T-cell (primary cell): ENCODE data around the gene TEX13B. TPM values are rescaled to one million over a fixed set of nuclear protein-coding genes. Genes with fewer than 3 reads are reported as not detected.
"Not testable (repeated sequence)": the region's sequence is repeated elsewhere in the genome, so short reads cannot be mapped to it uniquely, and the experiment has no call there.

Source experiments
- ATAC-seq, 4 experiments: fragments of 200-7000 bp in 3 of 4; fragments of 150-1000 bp in 1 of 4; cut with Tn5 transposase; replicated peaks in 1 of 4; 1 replicate in 3 of 4; 2 replicates in 1 of 4; pipeline ENCODE4 v1.10.0; 2021; ENCODE audit warnings: moderate library complexity in 3 of 4, mild to moderate bottlenecking in 2 of 4, moderate number of reproducible peaks in 1 of 4
- CTCF ChIA-PET, 2 donors: fragments of 300-600 bp; sonication (Branson Sonifier 250); formaldehyde crosslinking; loops; one replicate each; lab custom pipeline; 2022; ENCODE audit warnings: antibody characterized with exemption in 2 of 2; lab: Charles Lee
- POLR2A ChIA-PET, 2 donors: fragments of 300-600 bp; sonication (Branson Sonifier 250); formaldehyde crosslinking; loops; one replicate each; lab custom pipeline; 2022; ENCODE audit warnings: antibody characterized with exemption in 2 of 2; lab: Charles Lee
- DNase-seq, 35 experiments: peaks; one replicate each; pipeline versions ENCODE4 v3.0.0 to v3.0.0-alpha.2; 2013 to 2023
- H3K27ac ChIP-seq: one replicate; pipeline ENCODE4 v1.5.1; 2013; ENCODE audit warnings: low read length
- H3K27me3 ChIP-seq, 2 experiments: replicated peaks in 1 of 2; 1 replicate in 1 of 2; 2 replicates in 1 of 2; pipeline versions ENCODE4 v1.6.1 to v1.7.0; 2013; ENCODE audit warnings: low read length in 1 of 2, mixed read lengths in 1 of 2; ENCODE audit not compliant: control insufficient read depth in 2 of 2, insufficient read depth in 2 of 2; ENCODE audit errors: extremely low read depth in 1 of 2
- H3K36me3 ChIP-seq, 2 donors: 1 replicate in 1 of 2; 2 replicates in 1 of 2; pipeline versions ENCODE4 v1.6.1 to v1.7.0; 2013; ENCODE audit warnings: low read length in 1 of 2; ENCODE audit not compliant: control insufficient read depth in 2 of 2, insufficient read depth in 1 of 2; ENCODE audit errors: extremely low read depth in 1 of 2
- H3K4me1 ChIP-seq, 2 experiments: 1 replicate in 1 of 2; 2 replicates in 1 of 2; pipeline versions ENCODE4 v1.6.1 to v1.7.0; 2013; ENCODE audit warnings: low read length in 2 of 2, mixed read lengths in 1 of 2; ENCODE audit not compliant: insufficient read depth in 2 of 2, control insufficient read depth in 1 of 2; ENCODE audit errors: extremely low read depth in 1 of 2
- H3K4me3 ChIP-seq, 2 donors: 1 replicate in 1 of 2; 2 replicates in 1 of 2; pipeline versions ENCODE4 v1.5.1 to v1.7.0; 2013; ENCODE audit warnings: mild to moderate bottlenecking in 2 of 2, low read length in 1 of 2, moderate library complexity in 1 of 2; ENCODE audit not compliant: control insufficient read depth in 1 of 2; ENCODE audit errors: extremely low read depth in 1 of 2
- H3K9me3 ChIP-seq: 2 replicates; pipeline ENCODE4 v1.7.0; 2013
- H3K27ac Mint-ChIP-seq, 2 donors: one replicate each; pipeline ENCODE4 v1.8.0; 2020 to 2021; ENCODE audit warnings: mild to moderate bottlenecking in 2 of 2, mixed read lengths in 2 of 2
- H3K27me3 Mint-ChIP-seq, 2 donors: one replicate each; pipeline ENCODE4 v1.8.0; 2021 to 2022; ENCODE audit warnings: mixed read lengths in 2 of 2
- H3K36me3 Mint-ChIP-seq: one replicate; pipeline ENCODE4 v1.8.0; 2021; ENCODE audit warnings: mixed read lengths
- H3K4me1 Mint-ChIP-seq, 3 donors: one replicate each; pipeline ENCODE4 v1.8.0; 2020 to 2022; ENCODE audit warnings: mixed read lengths in 3 of 3, mild to moderate bottlenecking in 1 of 3
- H3K4me3 Mint-ChIP-seq, 3 donors: one replicate each; pipeline ENCODE4 v1.8.0; 2020 to 2022; ENCODE audit warnings: mild to moderate bottlenecking in 3 of 3, mixed read lengths in 3 of 3, moderate library complexity in 3 of 3
- H3K9me3 Mint-ChIP-seq, 3 donors: one replicate each; pipeline ENCODE4 v1.8.0; 2020 to 2022; ENCODE audit warnings: mixed read lengths in 3 of 3
- WGBS: methylation state at CpG from one replicate; pipeline ENCODE4 v1.1.5; 2013; ENCODE audit warnings: missing lambda C conversion rate; ENCODE audit not compliant: insufficient coverage; 5-methylcytosine and 5-hydroxymethylcytosine counted together
- total RNA-seq, 35 experiments: library from RNA in 6 of 35; stranded (reverse) in 6 of 35; fragments of 120-200 nt in 1 of 35; gene quantifications; one replicate each; pipeline versions ENCODE4 v1.2.1 to v1.2.4 and lab custom pipeline; 2013 to 2026

Gene TEX13B
- total RNA-seq, 5 donors from 2014 or later (not counting 1 experiment from before 2014, with no cell fraction given), result not detected

GRCh38 chrX:107971636-107972035, 10.5 kb downstream of the TEX13B start:
- Histone ChIP-seq H3K4me3 (no peak overlapping the region), H3K9me3 (no peaks in the 10 kb centered on the region), H3K27me3 (no peaks in the 10 kb centered on the region), H3K36me3 (no peaks in the 10 kb centered on the region), H3K27ac (no peak overlapping the region), H3K4me1 (no peaks in the 10 kb centered on the region)
- ATAC-seq (no peak), DNase-seq (no peak)
- POLR2A ChIA-PET, result no interaction called here
- no CpG with 5 or more reads among the region's 3 CpGs for WGBS
- no peaks in the 10 kb centered on the region for H3K4me1 Mint-ChIP-seq
- H3K36me3 Mint-ChIP-seq, result no peaks in the 10 kb centered on the region
- CTCF ChIA-PET, result no interaction called here
- H3K9me3 Mint-ChIP-seq, result peaks cover 0 to 2% (median 0%) of the 10 kb centered on the region in 3 donors
- peaks cover 0 to 3% of the 10 kb centered on the region in 2 donors for H3K27me3 Mint-ChIP-seq
- no peak overlapping the region for H3K4me3 Mint-ChIP-seq
- H3K27ac Mint-ChIP-seq, result no peak overlapping the region

GRCh38 chrX:107970073-107970472, 12.1 kb downstream of the TEX13B start:
- Histone ChIP-seq H3K9me3 (no peaks in the 10 kb centered on the region), H3K4me1 (no peaks in the 10 kb centered on the region), H3K27ac (no peak overlapping the region), H3K27me3 (no peaks in the 10 kb centered on the region), H3K4me3 (no peak overlapping the region), H3K36me3 (no peaks in the 10 kb centered on the region)
- DNase-seq, result no peak
- ChIA-PET CTCF (no interaction called here), POLR2A (no interaction called here)
- H3K27ac Mint-ChIP-seq, result no peak overlapping the region
- no CpG with 5 or more reads among the region's 2 CpGs for WGBS
- no peak for ATAC-seq
- peaks cover 0 to 2% (median 0%) of the 10 kb centered on the region in 3 donors for H3K9me3 Mint-ChIP-seq
- no peaks in the 10 kb centered on the region for H3K27me3 Mint-ChIP-seq
- H3K36me3 Mint-ChIP-seq, result no peaks in the 10 kb centered on the region
- H3K4me1 Mint-ChIP-seq, result no peaks in the 10 kb centered on the region
- no peak overlapping the region for H3K4me3 Mint-ChIP-seq

GRCh38 chrX:107968623-107969022, 13.5 kb downstream of the TEX13B start:
- Mint-ChIP-seq H3K9me3 (peaks cover 0 to 2% (median 0%) of the 10 kb centered on the region in 3 donors), H3K36me3 (no peaks in the 10 kb centered on the region), H3K27ac (no peak overlapping the region), H3K27me3 (peaks cover 3 to 13% of the 10 kb centered on the region in 2 donors), H3K4me1 (no peaks in the 10 kb centered on the region), H3K4me3 (no peak overlapping the region)
- POLR2A ChIA-PET, result interaction anchor here in 1 of 2 donors (0.6 kb wide), 1 partner anchor 994 kb away, joined by 4 read pairs; no protein-coding TSS in a partner anchor
- no peak overlapping the region for H3K4me3 ChIP-seq
- no peak overlapping the region for H3K27ac ChIP-seq
- CTCF ChIA-PET, result no interaction called here
- no peaks in the 10 kb centered on the region for H3K27me3 ChIP-seq
- no peaks in the 10 kb centered on the region for H3K9me3 ChIP-seq
- DNase-seq (no peak), ATAC-seq (no peak)
- no CpG with 5 or more reads among the region's 5 CpGs for WGBS
- H3K36me3 ChIP-seq, result no peaks in the 10 kb centered on the region
- H3K4me1 ChIP-seq, result no peaks in the 10 kb centered on the region

GRCh38 chrX:107955337-107955736, 26.8 kb downstream of the TEX13B start:
- H3K36me3 Mint-ChIP-seq, CTCF ChIA-PET, H3K27me3 ChIP-seq, H3K36me3 ChIP-seq, H3K4me1 ChIP-seq, DNase-seq, H3K4me3 ChIP-seq, ATAC-seq, H3K4me3 Mint-ChIP-seq, H3K4me1 Mint-ChIP-seq, H3K27ac Mint-ChIP-seq, H3K9me3 ChIP-seq, POLR2A ChIA-PET, H3K9me3 Mint-ChIP-seq, H3K27ac ChIP-seq: not testable (repeated sequence)
- H3K27me3 Mint-ChIP-seq, result peaks cover 0 to 36% of the 10 kb centered on the region in 2 donors

GRCh38 chrX:107940095-107940494, 42.1 kb downstream of the TEX13B start:
- Mint-ChIP-seq H3K4me3 (no peak overlapping the region), H3K36me3 (no peaks in the 10 kb centered on the region)

GRCh38 chrX:107936434-107936730, 45.8 kb downstream of the TEX13B start:
- ATAC-seq (no peak), DNase-seq (no peak)
- Histone ChIP-seq H3K27me3 (peaks cover 0 to 19% of the 10 kb centered on the region in 2 experiments), H3K4me1 (peaks cover 0 to 3% of the 10 kb centered on the region in 2 experiments), H3K36me3 (no peaks in the 10 kb centered on the region), H3K27ac (no peak overlapping the region), H3K9me3 (no peaks in the 10 kb centered on the region), H3K4me3 (no peak overlapping the region)
- H3K27ac Mint-ChIP-seq, result no peak overlapping the region
- H3K9me3 Mint-ChIP-seq, result peaks cover 0 to 3% (median 0%) of the 10 kb centered on the region in 3 donors
- WGBS, result 26% methylated on average over 11 of the region's 16 CpGs
- ChIA-PET POLR2A (interaction anchor here in 1 of 2 donors (0.7 kb wide), 1 partner anchor 1008 kb away, joined by 4 read pairs; no protein-coding TSS in a partner anchor), CTCF (no interaction called here)
- H3K36me3 Mint-ChIP-seq, result no peaks in the 10 kb centered on the region
- peaks cover 3 to 6% (median 6%) of the 10 kb centered on the region in 3 donors for H3K4me1 Mint-ChIP-seq
- H3K27me3 Mint-ChIP-seq, result peaks cover 16 to 50% of the 10 kb centered on the region in 2 donors
- peak overlapping the region in 2 of 3 donors; percentile 17 to 23 for H3K4me3 Mint-ChIP-seq

More at GRCh38 chrX:107940095-107940494, 42.1 kb downstream of the TEX13B start:
- Histone ChIP-seq H3K9me3 (no peaks in the 10 kb centered on the region), H3K27me3 (peaks cover 0 to 19% of the 10 kb centered on the region in 2 experiments), H3K4me3 (no peak overlapping the region), H3K36me3 (no peaks in the 10 kb centered on the region), H3K4me1 (peaks cover 0 to 3% of the 10 kb centered on the region in 2 experiments), H3K27ac (no peak overlapping the region)
- ChIA-PET CTCF (interaction anchor here in 1 of 2 donors (0.5 kb wide), 1 partner anchor 236 kb away, joined by 3 read pairs; no protein-coding TSS in a partner anchor), POLR2A (no interaction called here)
- ATAC-seq (no peak), DNase-seq (no peak)
- Mint-ChIP-seq H3K27ac (no peak overlapping the region), H3K4me1 (peaks cover 3 to 6% (median 6%) of the 10 kb centered on the region in 3 donors), H3K27me3 (peaks cover 16 to 41% of the 10 kb centered on the region in 2 donors), H3K9me3 (peaks cover 0 to 3% (median 0%) of the 10 kb centered on the region in 3 donors)
- WGBS, result 100% methylated on average over 1 of the region's 3 CpGs
